Astrocyte (in vitro differentiated cells and primary cell): ENCODE measurements around the gene MCUR1. TPM values are rescaled to one million over a fixed set of nuclear protein-coding genes. Genes with fewer than 3 reads are reported as not detected.

Source experiments
- DNase-seq: peaks from one replicate; pipeline ENCODE4 v3.0.0-alpha.2; 2010; ENCODE audit warnings: low read depth
- FAIRE-seq: peaks from 2 replicates; lab custom pipeline; 2011; peaks lifted over from hg19 to GRCh38; lab: Jason Lieb, UNC
- H2AFZ ChIP-seq: 2 replicates; pipeline ENCODE4 v1.6.0; 2012; ENCODE audit warnings: low read depth, low read length, inconsistent platforms
- H3K27ac ChIP-seq: 2 replicates; pipeline ENCODE4 v1.5.1; 2011; ENCODE audit warnings: low read depth, low read length, inconsistent platforms
- H3K27me3 ChIP-seq: 2 replicates; pipeline ENCODE4 v1.6.0; 2011; ENCODE audit warnings: low read length, inconsistent platforms; ENCODE audit not compliant: insufficient read depth
- H3K36me3 ChIP-seq: 2 replicates; pipeline ENCODE4 v1.5.1; 2011; ENCODE audit warnings: low read length, inconsistent platforms; ENCODE audit not compliant: insufficient read depth
- H3K4me1 ChIP-seq: 2 replicates; pipeline ENCODE4 v1.5.1; 2011; ENCODE audit warnings: low read length, inconsistent platforms; ENCODE audit not compliant: insufficient read depth
- H3K4me2 ChIP-seq: 2 replicates; pipeline ENCODE4 v1.6.0; 2012; ENCODE audit warnings: low read length, inconsistent platforms
- H3K4me3 ChIP-seq: 2 replicates; pipeline ENCODE4 v1.5.1; 2011; ENCODE audit warnings: low read depth, mild to moderate bottlenecking, low read length, inconsistent platforms; ENCODE audit not compliant: insufficient read depth
- H3K79me2 ChIP-seq: 2 replicates; pipeline ENCODE4 v1.6.0; 2012; ENCODE audit warnings: mild to moderate bottlenecking, low read length, inconsistent platforms; ENCODE audit not compliant: insufficient read depth
- H3K9ac ChIP-seq: 2 replicates; pipeline ENCODE4 v1.6.0; 2012; ENCODE audit warnings: mild to moderate bottlenecking, low read length, inconsistent platforms
- H3K9me3 ChIP-seq: 2 replicates; pipeline ENCODE4 v1.5.1; 2012; ENCODE audit warnings: low read depth, mild to moderate bottlenecking, low read length, inconsistent platforms; ENCODE audit not compliant: insufficient read depth
- H4K20me1 ChIP-seq: 2 replicates; pipeline ENCODE4 v1.6.0; 2012; ENCODE audit warnings: low read length, inconsistent platforms; ENCODE audit not compliant: insufficient read depth
- H3K27ac Mint-ChIP-seq: one replicate; pipeline ENCODE4 v1.8.0; 2021; ENCODE audit warnings: mild to moderate bottlenecking, mixed read lengths; ENCODE audit not compliant: unreplicated experiment
- H3K27me3 Mint-ChIP-seq: one replicate; pipeline ENCODE4 v1.8.0; 2021; ENCODE audit warnings: low read depth, mixed read lengths; ENCODE audit not compliant: unreplicated experiment
- H3K36me3 Mint-ChIP-seq: one replicate; pipeline ENCODE4 v1.8.0; 2021; ENCODE audit warnings: low read depth, mixed read lengths; ENCODE audit not compliant: unreplicated experiment
- H3K4me1 Mint-ChIP-seq: one replicate; pipeline ENCODE4 v1.8.0; 2021; ENCODE audit warnings: low read depth, mixed read lengths; ENCODE audit not compliant: unreplicated experiment
- H3K4me3 Mint-ChIP-seq: one replicate; pipeline ENCODE4 v1.8.0; 2021; ENCODE audit warnings: mild to moderate bottlenecking, moderate library complexity, mixed read lengths; ENCODE audit not compliant: unreplicated experiment
- H3K9me3 Mint-ChIP-seq: one replicate; pipeline ENCODE4 v1.8.0; 2021; ENCODE audit warnings: mild to moderate bottlenecking, mixed read lengths; ENCODE audit not compliant: unreplicated experiment
- EZH2 ChIP-seq: IDR thresholded peaks from 2 replicates; pipeline ENCODE4 v1.6.1; 2012; ENCODE audit warnings: mild to moderate bottlenecking, low read length, inconsistent platforms; ENCODE audit not compliant: insufficient read depth
- total RNA-seq: library from RNA; stranded (reverse); gene quantifications from 2 replicates; pipeline ENCODE4 v1.2.1, GENCODE V29; 2021
- TF ChIP-seq, protein P1 (sequence below): IDR thresholded peaks from 2 replicates; pipeline ENCODE4 v1.5.1; 2011; ENCODE audit warnings: low read depth, mild to moderate bottlenecking, inconsistent platforms, low read length, moderate library complexity; ENCODE audit not compliant: insufficient read depth

The MCUR1 gene
- total RNA-seq, 1 donor from 2014 or later: 21.5 TPM

DNA sequence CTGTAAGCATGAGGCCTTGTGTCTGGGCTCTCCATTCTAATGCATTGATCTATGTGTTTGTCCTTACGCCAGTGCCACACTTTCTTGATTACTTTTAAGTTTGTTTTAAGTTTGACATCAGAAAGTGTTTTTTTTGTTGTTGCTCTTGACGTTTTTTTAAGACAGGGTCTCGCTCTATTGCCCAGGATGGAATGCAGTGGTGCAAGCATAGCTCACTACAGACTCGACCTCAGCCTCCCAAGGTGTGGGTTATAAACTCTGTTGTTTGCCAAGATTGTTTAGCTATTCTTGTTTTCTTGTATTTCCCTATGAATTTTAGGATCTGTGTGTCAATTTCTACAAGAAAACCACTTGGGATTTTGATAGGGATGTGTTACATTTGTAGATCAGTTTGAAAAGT is 5.6 kb downstream of the MCUR1 start:
- Histone ChIP-seq H3K36me3 (peaks cover 5% of the 10 kb centered on the region), H3K27ac (no peak overlapping the region), H2AFZ (no peak overlapping the region), H3K9ac (no peak overlapping the region), H3K4me1 (peaks cover 6% of the 10 kb centered on the region), H3K4me3 (no peak overlapping the region), H3K27me3 (no peaks in the 10 kb centered on the region), H3K9me3 (no peaks in the 10 kb centered on the region), H3K79me2 (peaks cover 48% of the 10 kb centered on the region), H4K20me1 (peaks cover 39% of the 10 kb centered on the region), H3K4me2 (no peak overlapping the region)
- no peak for TF ChIP-seq EZH2
- TF ChIP-seq, protein P1, sequence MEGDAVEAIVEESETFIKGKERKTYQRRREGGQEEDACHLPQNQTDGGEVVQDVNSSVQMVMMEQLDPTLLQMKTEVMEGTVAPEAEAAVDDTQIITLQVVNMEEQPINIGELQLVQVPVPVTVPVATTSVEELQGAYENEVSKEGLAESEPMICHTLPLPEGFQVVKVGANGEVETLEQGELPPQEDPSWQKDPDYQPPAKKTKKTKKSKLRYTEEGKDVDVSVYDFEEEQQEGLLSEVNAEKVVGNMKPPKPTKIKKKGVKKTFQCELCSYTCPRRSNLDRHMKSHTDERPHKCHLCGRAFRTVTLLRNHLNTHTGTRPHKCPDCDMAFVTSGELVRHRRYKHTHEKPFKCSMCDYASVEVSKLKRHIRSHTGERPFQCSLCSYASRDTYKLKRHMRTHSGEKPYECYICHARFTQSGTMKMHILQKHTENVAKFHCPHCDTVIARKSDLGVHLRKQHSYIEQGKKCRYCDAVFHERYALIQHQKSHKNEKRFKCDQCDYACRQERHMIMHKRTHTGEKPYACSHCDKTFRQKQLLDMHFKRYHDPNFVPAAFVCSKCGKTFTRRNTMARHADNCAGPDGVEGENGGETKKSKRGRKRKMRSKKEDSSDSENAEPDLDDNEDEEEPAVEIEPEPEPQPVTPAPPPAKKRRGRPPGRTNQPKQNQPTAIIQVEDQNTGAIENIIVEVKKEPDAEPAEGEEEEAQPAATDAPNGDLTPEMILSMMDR: no peak
- Mint-ChIP-seq H3K27me3 (no peaks in the 10 kb centered on the region), H3K36me3 (peaks cover 6% of the 10 kb centered on the region), H3K9me3 (no peaks in the 10 kb centered on the region), H3K27ac (no peak overlapping the region), H3K4me3 (no peak overlapping the region), H3K4me1 (peaks cover 5% of the 10 kb centered on the region)
- FAIRE-seq (no peak), DNase-seq (no peak)

DNA sequence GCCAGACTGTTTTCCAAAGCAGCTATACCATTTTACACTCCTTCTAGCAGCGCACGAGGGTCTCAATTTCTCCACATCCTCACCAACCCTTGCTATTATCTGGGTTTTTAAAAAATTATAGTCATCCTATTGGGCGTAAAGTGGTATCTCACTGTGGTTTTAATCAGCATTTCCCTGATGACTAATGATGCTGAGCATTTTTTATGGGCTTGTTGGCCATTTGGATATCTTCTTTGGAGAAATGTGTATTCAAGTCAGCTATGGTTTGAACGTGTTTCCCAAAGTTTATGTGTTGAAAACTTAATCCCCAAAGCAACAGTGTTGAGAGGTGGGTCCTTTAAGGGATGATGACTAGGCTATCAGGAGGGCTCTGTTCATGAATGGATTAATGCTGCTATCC is 6.7 kb downstream of the MCUR1 start:
- Mint-ChIP-seq H3K27ac (no peak overlapping the region), H3K4me1 (peaks cover 5% of the 10 kb centered on the region), H3K4me3 (no peak overlapping the region), H3K36me3 (peaks cover 6% of the 10 kb centered on the region), H3K9me3 (no peaks in the 10 kb centered on the region), H3K27me3 (no peaks in the 10 kb centered on the region)
- Histone ChIP-seq H3K27ac (no peak overlapping the region), H3K9ac (no peak overlapping the region), H3K36me3 (peaks cover 6% of the 10 kb centered on the region), H2AFZ (no peak overlapping the region), H3K27me3 (no peaks in the 10 kb centered on the region), H3K4me1 (peaks cover under 1% of the 10 kb centered on the region), H3K9me3 (no peaks in the 10 kb centered on the region), H3K4me3 (no peak overlapping the region), H3K4me2 (no peak overlapping the region), H4K20me1 (peaks cover 35% of the 10 kb centered on the region), H3K79me2 (peaks cover 38% of the 10 kb centered on the region)
- TF ChIP-seq, protein P1: no peak
- TF ChIP-seq EZH2: no peak
- no peak for FAIRE-seq
- DNase-seq: peak; percentile 71

- no peak overlapping the region for H3K27ac ChIP-seq
- no peak overlapping the region for H3K9ac ChIP-seq
- H3K4me1 ChIP-seq: no peaks in the 10 kb centered on the region
- TF ChIP-seq, protein P1: no peak
- TF ChIP-seq EZH2: no peak
- H3K79me2 ChIP-seq: peaks cover 3% of the 10 kb centered on the region
- Mint-ChIP-seq H3K4me3 (no peak overlapping the region), H3K27ac (no peak overlapping the region), H3K4me1 (peaks cover 5% of the 10 kb centered on the region), H3K27me3 (no peaks in the 10 kb centered on the region), H3K9me3 (no peaks in the 10 kb centered on the region), H3K36me3 (peaks cover 6% of the 10 kb centered on the region)
- H3K9me3 ChIP-seq: no peaks in the 10 kb centered on the region
- DNase-seq (no peak), FAIRE-seq (no peak)
- H3K36me3 ChIP-seq: peaks cover 13% of the 10 kb centered on the region
- no peak overlapping the region for H2AFZ ChIP-seq
- H3K4me2 ChIP-seq: no peak overlapping the region
- H3K27me3 ChIP-seq: no peaks in the 10 kb centered on the region
- H3K4me3 ChIP-seq: no peak overlapping the region
- peaks cover 9% of the 10 kb centered on the region for H4K20me1 ChIP-seq
Measured at GRCh38 chr6:13803581-13803980, 10.8 kb downstream of the MCUR1 start.
